HepG2 (cell line): ENCODE results near the gene LSM2. TPM values are rescaled to one million over a fixed set of nuclear protein-coding genes. Genes with fewer than 3 reads are reported as not detected.

Experiments
- AGO2 ChIP-seq: fragments of 200-400 bp; formaldehyde crosslinking; optimal IDR thresholded peaks from 2 replicates; pipeline ENCODE3; 2017; ENCODE audit warnings: mild to moderate bottlenecking, low read depth, low read length, moderate library complexity
- CCDC6 ChIP-seq: sonication (generic); formaldehyde crosslinking; IDR thresholded peaks from 2 replicates; pipeline ENCODE4 v1.8.1; 2022; ENCODE audit warnings: mild to moderate bottlenecking, missing genetic modification reagents, moderate library complexity
- DNMT1 ChIP-seq: sonication (generic); formaldehyde crosslinking; IDR thresholded peaks from 2 replicates; pipeline ENCODE4 v1.5.1; 2020; ENCODE audit warnings: mild to moderate bottlenecking, missing genetic modification reagents
- FOXJ3 ChIP-seq: sonication (generic); formaldehyde crosslinking; IDR thresholded peaks from 2 replicates; pipeline ENCODE4 v1.4.0; 2020; ENCODE audit warnings: missing genetic modification reagents, mild to moderate bottlenecking, borderline replicate concordance
- GTF3A ChIP-seq: sonication (generic); formaldehyde crosslinking; conservative IDR thresholded peaks from 2 replicates; pipeline ENCODE4 v1.4.0; 2020; ENCODE audit warnings: mild to moderate bottlenecking, missing genetic modification reagents
- NKX3-1 ChIP-seq: sonication (generic); formaldehyde crosslinking; IDR thresholded peaks from 2 replicates; pipeline ENCODE4 v1.5.0; 2020; ENCODE audit warnings: missing genetic modification reagents
- NR3C1 ChIP-seq: sonication (generic); formaldehyde crosslinking; IDR thresholded peaks from 2 replicates; pipeline ENCODE4 v1.4.0; 2020; ENCODE audit warnings: missing genetic modification reagents
- PPARG ChIP-seq: conservative IDR thresholded peaks from 2 replicates; pipeline ENCODE4 v1.6.1; 2016; ENCODE audit warnings: missing biosample characterization, missing genetic modification reagents
- PRMT3 ChIP-seq: sonication (generic); formaldehyde crosslinking; IDR thresholded peaks from 2 replicates; pipeline ENCODE4 v1.8.1; 2022; ENCODE audit warnings: low read depth, mild to moderate bottlenecking, moderate library complexity, missing genetic modification reagents, borderline replicate concordance
- SRSF9 ChIP-seq: fragments of 200-400 bp; formaldehyde crosslinking; IDR thresholded peaks from 2 replicates; pipeline ENCODE4 v1.6.1; 2018; ENCODE audit warnings: borderline replicate concordance, mild to moderate bottlenecking, low read depth, low read length; ENCODE audit not compliant: insufficient read depth, poor library complexity, severe bottlenecking
- THYN1 ChIP-seq: sonication (generic); formaldehyde crosslinking; IDR thresholded peaks from 2 replicates; pipeline ENCODE4 v1.8.1; 2023; ENCODE audit warnings: low read depth, mild to moderate bottlenecking, moderate library complexity, missing genetic modification reagents, borderline replicate concordance
- TP53 ChIP-seq: sonication (generic); formaldehyde crosslinking; conservative IDR thresholded peaks from 2 replicates; pipeline ENCODE4 v1.4.0; 2020; ENCODE audit warnings: missing genetic modification reagents
- TSC22D2 ChIP-seq: sonication (generic); formaldehyde crosslinking; IDR thresholded peaks from 2 replicates; pipeline ENCODE4 v1.5.1; 2020; ENCODE audit warnings: missing genetic modification reagents, mild to moderate bottlenecking, borderline replicate concordance
- ZNF101 ChIP-seq: sonication (generic); formaldehyde crosslinking; IDR thresholded peaks from 2 replicates; pipeline ENCODE4 v1.4.0; 2020; ENCODE audit warnings: mild to moderate bottlenecking, low read depth, missing genetic modification reagents, borderline replicate concordance
- ZNF556 ChIP-seq: sonication (generic); formaldehyde crosslinking; IDR thresholded peaks from 2 replicates; pipeline ENCODE4 v1.4.0; 2020; ENCODE audit warnings: mild to moderate bottlenecking, missing genetic modification reagents, borderline replicate concordance
- ZNF614 ChIP-seq: IDR thresholded peaks from 2 replicates; pipeline ENCODE4 v1.6.1; 2018; ENCODE audit warnings: missing biosample characterization, missing genetic modification reagents, inconsistent platforms, borderline replicate concordance
- ZNF775 ChIP-seq: sonication (generic); formaldehyde crosslinking; IDR thresholded peaks from 2 replicates; pipeline ENCODE4 v1.4.0; 2020; ENCODE audit warnings: missing genetic modification reagents, mild to moderate bottlenecking, moderate library complexity, borderline replicate concordance
- ZNF782 ChIP-seq: sonication (generic); formaldehyde crosslinking; IDR thresholded peaks from 2 replicates; pipeline ENCODE4 v1.4.0; 2020; ENCODE audit warnings: missing genetic modification reagents, mild to moderate bottlenecking, borderline replicate concordance
- polyA plus RNA-seq, 8 experiments: library from polyadenylated mRNA; depleted of rRNA in 3 of 8; stranded (reverse) in 7 of 8; unstranded in 1 of 8; fragments of >200 nt; fragmentation: Illumina TruSeq in 4 of 8; extraction: Trizol in 4 of 8; gene quantifications; 2 replicates each; pipeline versions ENCODE4 v1.2.1 to v1.2.3, GENCODE V29; 2011 to 2016; ENCODE audit warnings: low read depth in 4 of 8, missing spikeins in 1 of 8, mixed read lengths in 1 of 8; ENCODE audit not compliant: insufficient read depth in 1 of 8
- total RNA-seq, 5 experiments: library from RNA; depleted of rRNA; stranded (reverse); fragments of >200 nt; fragmentation: Illumina TruSeq; extraction: Trizol; gene quantifications; 2 replicates each; pipeline ENCODE4 v1.2.3, GENCODE V29; 2016; ENCODE audit warnings: low read depth in 1 of 5
- TF ChIP-seq, protein P1 (sequence below): IDR thresholded peaks from 2 replicates; pipeline ENCODE4 v1.6.1; 2016; ENCODE audit warnings: control low read depth
- TF ChIP-seq, protein P2 (sequence below): IDR thresholded peaks from 2 replicates; pipeline ENCODE4 v1.6.1; 2018; ENCODE audit warnings: missing genetic modification reagents, mild to moderate bottlenecking, missing compliant biosample characterization
- TF ChIP-seq, protein P3 (sequence below): sonication (generic); formaldehyde crosslinking; IDR thresholded peaks from 2 replicates; pipeline ENCODE4 v1.4.0; 2020; ENCODE audit warnings: missing genetic modification reagents
- TF ChIP-seq, protein P4 (sequence below): sonication (generic); formaldehyde crosslinking; IDR thresholded peaks from 2 replicates; pipeline ENCODE4 v1.4.0; 2020; ENCODE audit warnings: missing genetic modification reagents, borderline replicate concordance

Gene LSM2
- total and polyA plus RNA-seq, 2 of the 13 experiments (the other 11 are each of a cell fraction or from before 2014, with no cell fraction given) = 69.4 to 90.5 TPM

DNA sequence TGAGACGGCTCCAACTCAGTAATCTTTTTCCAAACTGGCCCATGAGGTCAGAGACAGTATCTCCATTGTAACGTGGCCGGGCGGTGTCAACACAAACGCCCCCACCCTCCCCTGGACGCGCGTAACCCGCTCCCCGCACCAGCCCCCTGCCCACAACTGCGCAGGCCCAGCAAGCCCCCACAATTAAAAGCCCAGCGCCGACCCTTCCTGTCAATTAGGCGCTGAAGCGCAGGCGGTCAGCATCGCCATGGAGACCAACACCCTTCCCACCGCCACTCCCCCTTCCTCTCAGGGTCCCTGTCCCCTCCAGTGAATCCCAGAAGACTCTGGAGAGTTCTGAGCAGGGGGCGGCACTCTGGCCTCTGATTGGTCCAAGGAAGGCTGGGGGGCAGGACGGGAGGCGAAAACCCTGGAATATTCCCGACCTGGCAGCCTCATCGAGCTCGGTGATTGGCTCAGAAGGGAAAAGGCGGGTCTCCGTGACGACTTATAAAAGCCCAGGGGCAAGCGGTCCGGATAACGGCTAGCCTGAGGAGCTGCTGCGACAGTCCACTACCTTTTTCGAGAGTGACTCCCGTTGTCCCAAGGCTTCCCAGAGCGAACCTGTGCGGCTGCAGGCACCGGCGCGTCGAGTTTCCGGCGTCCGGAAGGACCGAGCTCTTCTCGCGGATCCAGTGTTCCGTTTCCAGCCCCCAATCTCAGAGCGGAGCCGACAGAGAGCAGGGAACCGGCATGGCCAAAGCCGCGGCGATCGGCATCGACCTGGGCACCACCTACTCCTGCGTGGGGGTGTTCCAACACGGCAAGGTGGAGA, 8.5 kb upstream of the LSM2 start, which contains the start of the genes HSPA1A and HSPA1L (continued):
- TF ChIP-seq ZNF101 (CRISPR knock-in tag) = no peak
- TF ChIP-seq GTF3A (CRISPR knock-in tag) = no peak
- no peak for TF ChIP-seq DNMT1 (CRISPR knock-in tag)
- no peak for TF ChIP-seq ZNF775 (CRISPR knock-in tag)
- TF ChIP-seq FOXJ3 (CRISPR knock-in tag) = no peak
- TF ChIP-seq, protein P1, sequence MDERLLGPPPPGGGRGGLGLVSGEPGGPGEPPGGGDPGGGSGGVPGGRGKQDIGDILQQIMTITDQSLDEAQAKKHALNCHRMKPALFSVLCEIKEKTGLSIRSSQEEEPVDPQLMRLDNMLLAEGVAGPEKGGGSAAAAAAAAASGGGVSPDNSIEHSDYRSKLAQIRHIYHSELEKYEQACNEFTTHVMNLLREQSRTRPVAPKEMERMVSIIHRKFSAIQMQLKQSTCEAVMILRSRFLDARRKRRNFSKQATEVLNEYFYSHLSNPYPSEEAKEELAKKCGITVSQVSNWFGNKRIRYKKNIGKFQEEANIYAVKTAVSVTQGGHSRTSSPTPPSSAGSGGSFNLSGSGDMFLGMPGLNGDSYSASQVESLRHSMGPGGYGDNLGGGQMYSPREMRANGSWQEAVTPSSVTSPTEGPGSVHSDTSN (CRISPR knock-in tag) = no peak
- TF ChIP-seq CCDC6 (CRISPR knock-in tag) = peak; percentile 79; the same call in 1 of the 2 replicates
- peak; percentile 64 for TF ChIP-seq AGO2
- TF ChIP-seq PPARG = 0 out of 2 replicates have a peak, but pooled peaks have one; percentile 40
- TF ChIP-seq ZNF782 (CRISPR knock-in tag) = no peak
- TF ChIP-seq SRSF9 = no peak
- TF ChIP-seq, protein P2, sequence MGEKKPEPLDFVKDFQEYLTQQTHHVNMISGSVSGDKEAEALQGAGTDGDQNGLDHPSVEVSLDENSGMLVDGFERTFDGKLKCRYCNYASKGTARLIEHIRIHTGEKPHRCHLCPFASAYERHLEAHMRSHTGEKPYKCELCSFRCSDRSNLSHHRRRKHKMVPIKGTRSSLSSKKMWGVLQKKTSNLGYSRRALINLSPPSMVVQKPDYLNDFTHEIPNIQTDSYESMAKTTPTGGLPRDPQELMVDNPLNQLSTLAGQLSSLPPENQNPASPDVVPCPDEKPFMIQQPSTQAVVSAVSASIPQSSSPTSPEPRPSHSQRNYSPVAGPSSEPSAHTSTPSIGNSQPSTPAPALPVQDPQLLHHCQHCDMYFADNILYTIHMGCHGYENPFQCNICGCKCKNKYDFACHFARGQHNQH (CRISPR knock-in tag) = peak; percentile 62; the same call in 1 of the 2 replicates
- no peak for TF ChIP-seq THYN1 (CRISPR knock-in tag)
- no peak for TF ChIP-seq ZNF614 (CRISPR knock-in tag)
- TF ChIP-seq PRMT3 (CRISPR knock-in tag) = no peak
- TF ChIP-seq, protein P3, sequence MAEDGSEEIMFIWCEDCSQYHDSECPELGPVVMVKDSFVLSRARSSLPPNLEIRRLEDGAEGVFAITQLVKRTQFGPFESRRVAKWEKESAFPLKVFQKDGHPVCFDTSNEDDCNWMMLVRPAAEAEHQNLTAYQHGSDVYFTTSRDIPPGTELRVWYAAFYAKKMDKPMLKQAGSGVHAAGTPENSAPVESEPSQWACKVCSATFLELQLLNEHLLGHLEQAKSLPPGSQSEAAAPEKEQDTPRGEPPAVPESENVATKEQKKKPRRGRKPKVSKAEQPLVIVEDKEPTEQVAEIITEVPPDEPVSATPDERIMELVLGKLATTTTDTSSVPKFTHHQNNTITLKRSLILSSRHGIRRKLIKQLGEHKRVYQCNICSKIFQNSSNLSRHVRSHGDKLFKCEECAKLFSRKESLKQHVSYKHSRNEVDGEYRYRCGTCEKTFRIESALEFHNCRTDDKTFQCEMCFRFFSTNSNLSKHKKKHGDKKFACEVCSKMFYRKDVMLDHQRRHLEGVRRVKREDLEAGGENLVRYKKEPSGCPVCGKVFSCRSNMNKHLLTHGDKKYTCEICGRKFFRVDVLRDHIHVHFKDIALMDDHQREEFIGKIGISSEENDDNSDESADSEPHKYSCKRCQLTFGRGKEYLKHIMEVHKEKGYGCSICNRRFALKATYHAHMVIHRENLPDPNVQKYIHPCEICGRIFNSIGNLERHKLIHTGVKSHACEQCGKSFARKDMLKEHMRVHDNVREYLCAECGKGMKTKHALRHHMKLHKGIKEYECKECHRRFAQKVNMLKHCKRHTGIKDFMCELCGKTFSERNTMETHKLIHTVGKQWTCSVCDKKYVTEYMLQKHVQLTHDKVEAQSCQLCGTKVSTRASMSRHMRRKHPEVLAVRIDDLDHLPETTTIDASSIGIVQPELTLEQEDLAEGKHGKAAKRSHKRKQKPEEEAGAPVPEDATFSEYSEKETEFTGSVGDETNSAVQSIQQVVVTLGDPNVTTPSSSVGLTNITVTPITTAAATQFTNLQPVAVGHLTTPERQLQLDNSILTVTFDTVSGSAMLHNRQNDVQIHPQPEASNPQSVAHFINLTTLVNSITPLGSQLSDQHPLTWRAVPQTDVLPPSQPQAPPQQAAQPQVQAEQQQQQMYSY (CRISPR knock-in tag) = no peak
- TF ChIP-seq NKX3-1 = no peak
- TF ChIP-seq TSC22D2 = peak; percentile 40; the same call in 1 of the 2 replicates
- TF ChIP-seq TP53 (CRISPR knock-in tag) = no peak
- TF ChIP-seq, protein P4, sequence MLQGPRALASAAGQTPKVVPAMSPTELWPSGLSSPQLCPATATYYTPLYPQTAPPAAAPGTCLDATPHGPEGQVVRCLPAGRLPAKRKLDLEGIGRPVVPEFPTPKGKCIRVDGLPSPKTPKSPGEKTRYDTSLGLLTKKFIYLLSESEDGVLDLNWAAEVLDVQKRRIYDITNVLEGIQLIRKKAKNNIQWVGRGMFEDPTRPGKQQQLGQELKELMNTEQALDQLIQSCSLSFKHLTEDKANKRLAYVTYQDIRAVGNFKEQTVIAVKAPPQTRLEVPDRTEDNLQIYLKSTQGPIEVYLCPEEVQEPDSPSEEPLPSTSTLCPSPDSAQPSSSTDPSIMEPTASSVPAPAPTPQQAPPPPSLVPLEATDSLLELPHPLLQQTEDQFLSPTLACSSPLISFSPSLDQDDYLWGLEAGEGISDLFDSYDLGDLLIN (CRISPR knock-in tag) = no peak
- TF ChIP-seq ZNF556 (CRISPR knock-in tag) = no peak
- TF ChIP-seq NR3C1 = no peak
